LNCaP clone FGC (cell line): ENCODE measurements around the gene C1QTNF8.

Experiments
- DNase-seq: peaks from one replicate; pipeline ENCODE4 v3.0.0-alpha.2; 2011; ENCODE audit warnings: low read depth
- H3K4me3 ChIP-seq: 2 replicates; pipeline ENCODE4 v1.5.1; 2011; ENCODE audit warnings: mild to moderate bottlenecking, low read depth, low read length, control low read depth
- TF ChIP-seq, protein P1 (sequence below): IDR thresholded peaks from 2 replicates; pipeline ENCODE4 v1.5.1; 2012; ENCODE audit warnings: mild to moderate bottlenecking; ENCODE audit not compliant: control insufficient read depth, insufficient read depth; ENCODE audit errors: extremely low read depth

The C1QTNF8 gene

DNA sequence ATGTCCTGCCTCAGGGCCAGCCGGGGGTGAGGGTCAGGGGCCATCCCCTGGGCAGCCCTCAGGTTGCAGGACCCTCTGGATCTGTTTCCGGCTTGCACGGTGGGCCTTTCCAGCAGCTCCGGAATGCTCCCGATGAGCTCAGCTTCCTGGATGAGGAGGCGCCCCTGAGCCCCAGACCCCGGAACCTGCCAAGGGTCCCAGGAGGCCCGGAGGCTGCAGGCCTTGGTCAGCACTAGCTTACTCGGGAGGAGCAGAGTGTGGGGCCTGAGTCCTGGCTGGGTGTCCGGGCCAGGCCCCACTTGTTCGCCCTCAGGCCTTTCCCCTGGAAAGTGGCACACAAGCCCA lies 7.6 kb upstream of the C1QTNF8 start:
- TF ChIP-seq, protein P1, sequence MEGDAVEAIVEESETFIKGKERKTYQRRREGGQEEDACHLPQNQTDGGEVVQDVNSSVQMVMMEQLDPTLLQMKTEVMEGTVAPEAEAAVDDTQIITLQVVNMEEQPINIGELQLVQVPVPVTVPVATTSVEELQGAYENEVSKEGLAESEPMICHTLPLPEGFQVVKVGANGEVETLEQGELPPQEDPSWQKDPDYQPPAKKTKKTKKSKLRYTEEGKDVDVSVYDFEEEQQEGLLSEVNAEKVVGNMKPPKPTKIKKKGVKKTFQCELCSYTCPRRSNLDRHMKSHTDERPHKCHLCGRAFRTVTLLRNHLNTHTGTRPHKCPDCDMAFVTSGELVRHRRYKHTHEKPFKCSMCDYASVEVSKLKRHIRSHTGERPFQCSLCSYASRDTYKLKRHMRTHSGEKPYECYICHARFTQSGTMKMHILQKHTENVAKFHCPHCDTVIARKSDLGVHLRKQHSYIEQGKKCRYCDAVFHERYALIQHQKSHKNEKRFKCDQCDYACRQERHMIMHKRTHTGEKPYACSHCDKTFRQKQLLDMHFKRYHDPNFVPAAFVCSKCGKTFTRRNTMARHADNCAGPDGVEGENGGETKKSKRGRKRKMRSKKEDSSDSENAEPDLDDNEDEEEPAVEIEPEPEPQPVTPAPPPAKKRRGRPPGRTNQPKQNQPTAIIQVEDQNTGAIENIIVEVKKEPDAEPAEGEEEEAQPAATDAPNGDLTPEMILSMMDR, result no peak
- no peak overlapping the region for H3K4me3 ChIP-seq
- DNase-seq, result no peak

DNA sequence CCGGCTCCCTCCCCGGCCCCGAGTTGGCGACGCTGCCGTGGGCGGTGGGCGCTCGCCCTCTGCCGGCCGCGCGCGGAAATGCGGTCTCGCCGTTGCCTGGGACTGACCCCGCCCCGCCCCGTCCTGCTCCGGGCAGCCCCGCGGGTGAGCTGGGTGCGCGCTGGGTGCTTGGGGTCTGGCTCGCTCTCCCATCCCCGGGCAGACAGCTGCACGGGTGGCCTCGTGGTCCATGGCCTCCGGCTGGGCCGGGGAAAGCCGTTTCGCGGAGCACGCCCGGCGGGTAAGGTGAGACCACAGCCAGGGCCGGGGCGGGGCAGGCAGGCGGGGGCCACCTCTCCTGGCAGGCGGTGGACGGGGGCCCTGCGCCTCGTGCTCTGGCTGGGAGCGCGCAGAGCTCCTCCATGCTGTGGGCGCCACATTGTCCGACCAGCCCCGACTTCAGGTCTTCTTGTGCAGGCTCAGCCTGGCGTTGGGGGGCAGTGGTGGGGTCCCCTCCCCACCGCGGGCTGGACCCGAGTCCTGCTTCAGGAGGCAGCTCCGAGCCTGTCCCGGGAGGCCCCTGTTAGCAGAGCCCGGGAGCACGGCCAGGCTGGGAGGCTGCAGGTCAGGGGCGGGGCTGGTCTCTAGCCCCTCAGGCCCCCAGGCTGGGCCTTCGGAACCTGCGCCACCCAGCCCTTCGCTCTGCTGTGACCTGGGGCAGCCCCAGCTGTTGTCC lies 7.0 kb upstream of the C1QTNF8 start:
- H3K4me3 ChIP-seq, result no peak overlapping the region

DNA sequence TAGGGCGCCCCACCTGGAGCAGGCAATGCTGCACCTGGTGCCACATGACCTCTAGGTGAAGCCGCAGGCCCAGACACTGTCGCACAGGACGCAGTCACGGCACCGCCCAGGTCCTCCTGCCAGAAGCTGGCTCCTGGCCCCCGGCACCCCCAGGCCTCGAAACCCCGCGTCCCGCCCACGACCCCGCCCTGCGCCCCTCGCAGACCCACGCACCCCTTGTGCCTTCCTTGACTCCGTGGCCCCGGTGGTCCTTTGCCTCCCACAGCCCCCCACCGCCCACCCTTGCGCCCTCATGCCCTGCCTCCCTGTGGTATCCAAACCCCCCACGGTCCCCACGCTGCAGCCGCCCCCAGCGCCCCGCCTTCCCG lies 6.3 kb upstream of the C1QTNF8 start:
- H3K4me3 ChIP-seq, result no peak overlapping the region
- no peak for DNase-seq
- TF ChIP-seq, protein P1, result no peak

More for the DNA sequence above, 7.0 kb upstream of the C1QTNF8 start:
- no peak for DNase-seq
- TF ChIP-seq, protein P1, result peak; percentile 93

DNA sequence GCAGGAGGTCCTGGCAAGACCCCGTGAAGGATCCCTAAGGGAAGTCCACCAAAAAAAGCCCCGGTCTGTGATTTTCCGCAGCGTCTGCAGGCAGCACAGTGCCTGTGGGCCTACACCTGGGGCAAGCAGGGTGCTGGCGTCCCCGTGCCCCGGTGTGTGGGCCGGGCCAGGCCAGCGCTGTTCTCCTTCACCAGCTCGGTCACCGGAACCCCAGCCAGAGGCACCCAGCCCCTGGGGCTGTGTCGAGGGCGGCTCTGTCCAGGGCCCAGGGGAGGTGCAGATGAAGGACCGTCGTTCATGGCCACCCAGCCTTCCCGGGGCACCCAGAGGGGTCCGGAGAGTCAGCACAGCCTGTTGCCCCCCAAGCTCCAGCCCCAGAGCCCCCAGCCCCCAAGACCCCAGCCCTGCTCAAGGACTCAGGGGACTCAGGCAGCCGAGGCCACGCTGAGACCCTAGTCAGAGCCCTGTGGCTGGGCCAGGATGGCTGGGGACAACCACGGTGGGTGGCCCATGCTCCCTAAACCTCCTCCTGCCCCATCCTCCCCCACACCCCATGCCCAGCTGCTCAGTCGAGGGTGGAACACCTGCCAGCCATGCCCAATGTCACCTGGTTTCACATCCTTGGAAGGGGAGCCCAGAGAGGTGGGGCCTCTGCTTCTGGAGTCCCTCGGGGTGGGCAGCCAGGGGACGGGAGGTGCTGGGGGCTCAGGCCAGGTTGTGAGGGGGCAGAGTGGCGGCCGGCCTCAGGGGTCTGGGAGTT lies 5.7 kb upstream of the C1QTNF8 start:
- no peak overlapping the region for H3K4me3 ChIP-seq
- TF ChIP-seq, protein P1, result no peak
- no peak for DNase-seq

DNA sequence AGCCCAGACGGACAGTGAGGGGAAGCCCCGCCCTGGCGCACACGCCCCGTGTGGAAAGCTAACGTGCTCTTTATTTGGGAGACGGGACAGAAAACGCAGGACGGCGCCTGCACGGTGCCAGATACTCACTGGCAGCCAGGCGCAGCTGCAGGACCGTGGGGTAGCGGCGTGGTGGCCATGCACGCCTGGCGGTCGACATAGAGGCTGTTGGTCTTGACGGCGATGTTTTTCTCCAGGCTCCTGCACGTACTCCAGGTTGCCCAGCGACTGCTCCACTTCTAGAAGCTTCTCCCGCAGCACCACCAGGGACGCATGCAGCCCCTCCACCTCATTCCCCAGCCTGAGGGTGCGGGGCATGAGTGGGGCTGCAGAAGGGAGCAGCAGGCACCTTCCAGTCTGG lies 5.1 kb upstream of the C1QTNF8 start:
- no peak for DNase-seq
- TF ChIP-seq, protein P1, result peak; percentile 24; the same call in 1 of the 2 replicates
- H3K4me3 ChIP-seq, result no peak overlapping the region

DNA sequence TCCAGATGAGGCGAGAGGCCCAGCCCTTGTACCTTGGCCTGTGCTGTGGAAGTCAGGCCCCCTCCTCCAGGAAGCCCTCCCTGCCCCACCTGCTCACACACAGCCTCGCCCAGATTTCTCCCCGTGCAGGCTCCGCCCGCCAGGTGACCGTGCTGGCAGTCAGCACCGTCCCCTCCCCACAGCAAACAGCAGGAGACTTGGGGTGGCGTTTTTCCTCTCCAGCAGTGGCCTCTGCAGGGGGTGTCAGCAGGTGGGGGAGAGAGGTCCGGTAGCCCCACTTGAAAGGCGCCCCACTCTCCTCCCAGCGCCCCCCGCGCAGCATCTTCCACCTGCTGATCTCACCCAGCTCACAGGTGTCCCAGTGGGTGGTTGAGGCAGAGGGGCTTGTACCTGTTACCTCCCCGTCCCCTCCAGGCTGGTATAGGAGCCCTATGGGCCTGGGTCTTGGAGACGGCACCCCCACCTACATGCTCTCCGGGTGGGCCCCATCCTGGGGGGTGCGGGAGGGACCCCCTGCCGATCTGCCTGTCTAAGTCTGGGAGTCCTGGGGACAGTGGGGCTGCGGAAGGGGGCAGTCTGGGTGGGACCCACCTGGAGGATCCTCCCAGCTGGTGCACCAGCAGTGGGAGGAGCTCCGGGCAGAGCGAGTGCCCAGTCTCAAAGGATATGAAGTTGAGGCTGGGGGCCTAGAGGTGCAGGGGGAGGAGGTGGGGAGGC lies 4.2 kb upstream of the C1QTNF8 start:
- TF ChIP-seq, protein P1, result no peak
- H3K4me3 ChIP-seq, result no peak overlapping the region
- no peak for DNase-seq
